Thoracic aorta (tissue), 2 donors: ENCODE measurements around the gene SENP2. TPM values are rescaled to one million over a fixed set of nuclear protein-coding genes. Genes with fewer than 3 reads are reported as not detected.

ENCODE experiments used
- ATAC-seq: fragments of 150-250 bp; one replicate; pipeline ENCODE4 v1.8.0; 2017; ENCODE audit warnings: low read depth; ENCODE audit not compliant: insufficient number of reproducible peaks, low FRiP score
- DNase-seq: peaks from one replicate; pipeline ENCODE4 v3.0.0-alpha.2; 2020; ENCODE audit warnings: low spot score
- H3K27ac ChIP-seq, 2 donors: fragments of 200-600 bp; sonication (generic); 1 replicate in 1 of 2; 2 replicates in 1 of 2; pipeline ENCODE4 v1.5.1; 2016; ENCODE audit warnings: mild to moderate bottlenecking in 2 of 2, moderate library complexity in 2 of 2
- H3K27me3 ChIP-seq: fragments of 200-600 bp; sonication (generic); replicated peaks from 2 replicates; pipeline ENCODE4 v1.6.0; 2016; ENCODE audit warnings: mild to moderate bottlenecking; ENCODE audit not compliant: insufficient read depth
- H3K36me3 ChIP-seq: fragments of 200-600 bp; sonication (generic); one replicate; pipeline ENCODE4 v1.5.1; 2016
- H3K4me1 ChIP-seq, 2 donors: fragments of 200-600 bp; sonication (generic); 1 replicate in 1 of 2; 2 replicates in 1 of 2; pipeline versions ENCODE4 v1.5.1 to v1.6.0; 2016; ENCODE audit warnings: low read depth in 2 of 2, mild to moderate bottlenecking in 1 of 2; ENCODE audit not compliant: control insufficient read depth in 1 of 2
- H3K4me3 ChIP-seq: fragments of 200-600 bp; sonication (generic); 2 replicates; pipeline ENCODE4 v1.5.1; 2016; ENCODE audit warnings: mild to moderate bottlenecking
- H3K9me3 ChIP-seq: fragments of 200-600 bp; sonication (generic); 2 replicates; pipeline ENCODE4 v1.5.1; 2016
- CTCF ChIP-seq: fragments of 200-600 bp; sonication (generic); IDR thresholded peaks from one replicate; pipeline ENCODE4 v1.5.1; 2019; ENCODE audit warnings: antibody characterized with exemption
- total RNA-seq, 2 donors: library from RNA; depleted of rRNA; stranded (reverse); fragments of >200 nt; gene quantifications; one replicate each; pipeline versions ENCODE4 v1.1.0 to v1.2.3, GENCODE V29; 2016

SENP2 gene
- total RNA-seq, 2 donors from 2014 or later: 23.2 to 49.0 TPM

- H3K4me3 ChIP-seq: no peak overlapping the region
- ATAC-seq: no peak
- H3K27ac ChIP-seq: no peak overlapping the region
- TF ChIP-seq CTCF: no peak
- DNase-seq: no peak
- H3K9me3 ChIP-seq: no peaks in the 10 kb centered on the region
- H3K27me3 ChIP-seq: no peaks in the 10 kb centered on the region
- H3K4me1 ChIP-seq: no peaks in the 10 kb centered on the region
- H3K36me3 ChIP-seq: peaks cover 68% of the 10 kb centered on the region
Measured at GRCh38 chr3:185606196-185606595, 20.1 kb downstream of the SENP2 start.

GRCh38 chr3:185613016-185613415 is 26.9 kb downstream of the SENP2 start:
- Histone ChIP-seq H3K36me3 (peaks cover 62% of the 10 kb centered on the region), H3K9me3 (no peaks in the 10 kb centered on the region), H3K27me3 (no peaks in the 10 kb centered on the region), H3K4me3 (no peak overlapping the region), H3K4me1 (no peaks in the 10 kb centered on the region), H3K27ac (no peak overlapping the region)
- TF ChIP-seq CTCF: no peak
- no peak for DNase-seq
- no peak for ATAC-seq

- H3K36me3 ChIP-seq: peaks cover 58% of the 10 kb centered on the region
- no peak for TF ChIP-seq CTCF
- DNase-seq: no peak
Measured at GRCh38 chr3:185623939-185624665, 38.0 kb downstream of the SENP2 start.

GRCh38 chr3:185625784-185626183 is 39.7 kb downstream of the SENP2 start:
- Histone ChIP-seq H3K36me3 (peaks cover 54% of the 10 kb centered on the region), H3K4me3 (no peak overlapping the region), H3K4me1 (peaks cover 0 to 2% of the 10 kb centered on the region in 2 donors), H3K9me3 (no peaks in the 10 kb centered on the region), H3K27ac (no peak overlapping the region), H3K27me3 (no peaks in the 10 kb centered on the region)
- ATAC-seq (no peak), DNase-seq (no peak)
- no peak for TF ChIP-seq CTCF

More at GRCh38 chr3:185623939-185624665, 38.0 kb downstream of the SENP2 start:
- Histone ChIP-seq H3K27me3 (no peaks in the 10 kb centered on the region), H3K9me3 (no peaks in the 10 kb centered on the region), H3K4me1 (no peaks in the 10 kb centered on the region), H3K4me3 (no peak overlapping the region), H3K27ac (no peak overlapping the region)
- ATAC-seq: no peak

GRCh38 chr3:185629554-185630181 is 43.6 kb downstream of the SENP2 start:
- H3K36me3 ChIP-seq: peaks cover 29% of the 10 kb centered on the region
- no peak overlapping the region for H3K27ac ChIP-seq
- no peak for TF ChIP-seq CTCF
- no peak for ATAC-seq
- H3K4me3 ChIP-seq: no peak overlapping the region
- no peaks in the 10 kb centered on the region for H3K27me3 ChIP-seq
- peaks cover 0 to 2% of the 10 kb centered on the region in 2 donors for H3K4me1 ChIP-seq
- H3K9me3 ChIP-seq: no peaks in the 10 kb centered on the region
- no peak for DNase-seq
